Gastroesophageal sphincter (tissue), 3 donors: Measurements from ENCODE around the gene CREBL2.

ENCODE experiments used
- POLR2A ChIP-seq, 2 donors: fragments of 450-650 bp; IDR thresholded peaks; one replicate each; pipeline ENCODE4 v1.6.1; 2017; ENCODE audit warnings: antibody characterized with exemption in 2 of 2, mild to moderate bottlenecking in 2 of 2, moderate library complexity in 1 of 2
- TF ChIP-seq, protein P1 (sequence below), 4 experiments: fragments of 200-600 bp in 2 of 4; fragments of 450-650 bp in 2 of 4; sonication (generic) in 1 of 4; IDR thresholded peaks; one replicate each; pipeline ENCODE4 v1.5.1; 2017 to 2019; ENCODE audit warnings: antibody characterized with exemption in 4 of 4, mild to moderate bottlenecking in 2 of 4, moderate library complexity in 2 of 4

DNA sequence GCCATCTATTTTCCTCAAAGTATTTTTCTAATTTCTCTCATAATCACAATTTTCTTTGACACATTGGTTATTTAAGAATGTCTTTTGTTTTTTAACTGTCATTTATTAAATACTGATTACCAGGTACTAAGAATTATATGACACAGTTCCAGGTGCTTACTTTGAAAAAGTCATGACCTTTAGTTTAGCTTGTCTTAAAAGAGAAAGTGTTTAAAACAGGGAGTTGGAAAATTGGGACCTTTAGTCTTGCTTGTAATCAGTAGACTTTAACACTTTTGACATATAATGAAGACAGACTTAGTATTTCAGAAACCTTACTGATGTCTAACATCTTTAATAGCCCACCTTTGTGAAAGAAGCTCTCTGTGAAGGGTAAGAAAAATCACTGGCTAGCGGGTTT lies 19.2 kb downstream of the CREBL2 start:
- no peak for TF ChIP-seq POLR2A (IDR thresholded peaks at IDR 0.05)
- TF ChIP-seq, protein P1, sequence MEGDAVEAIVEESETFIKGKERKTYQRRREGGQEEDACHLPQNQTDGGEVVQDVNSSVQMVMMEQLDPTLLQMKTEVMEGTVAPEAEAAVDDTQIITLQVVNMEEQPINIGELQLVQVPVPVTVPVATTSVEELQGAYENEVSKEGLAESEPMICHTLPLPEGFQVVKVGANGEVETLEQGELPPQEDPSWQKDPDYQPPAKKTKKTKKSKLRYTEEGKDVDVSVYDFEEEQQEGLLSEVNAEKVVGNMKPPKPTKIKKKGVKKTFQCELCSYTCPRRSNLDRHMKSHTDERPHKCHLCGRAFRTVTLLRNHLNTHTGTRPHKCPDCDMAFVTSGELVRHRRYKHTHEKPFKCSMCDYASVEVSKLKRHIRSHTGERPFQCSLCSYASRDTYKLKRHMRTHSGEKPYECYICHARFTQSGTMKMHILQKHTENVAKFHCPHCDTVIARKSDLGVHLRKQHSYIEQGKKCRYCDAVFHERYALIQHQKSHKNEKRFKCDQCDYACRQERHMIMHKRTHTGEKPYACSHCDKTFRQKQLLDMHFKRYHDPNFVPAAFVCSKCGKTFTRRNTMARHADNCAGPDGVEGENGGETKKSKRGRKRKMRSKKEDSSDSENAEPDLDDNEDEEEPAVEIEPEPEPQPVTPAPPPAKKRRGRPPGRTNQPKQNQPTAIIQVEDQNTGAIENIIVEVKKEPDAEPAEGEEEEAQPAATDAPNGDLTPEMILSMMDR (IDR thresholded peaks at IDR 0.05): no peak
